GM12872 (cell line): ENCODE data around the gene SARM1.
A peak's percentile ranks its signal among the peaks of the same experiment; 100 is the strongest.

Experiments
- TF ChIP-seq, protein P1 (sequence below): IDR thresholded peaks from 3 replicates; pipeline ENCODE4 v1.5.1; 2011; ENCODE audit warnings: low read depth, mild to moderate bottlenecking, low read length, moderate library complexity; ENCODE audit not compliant: insufficient read depth

SARM1 gene

DNA sequence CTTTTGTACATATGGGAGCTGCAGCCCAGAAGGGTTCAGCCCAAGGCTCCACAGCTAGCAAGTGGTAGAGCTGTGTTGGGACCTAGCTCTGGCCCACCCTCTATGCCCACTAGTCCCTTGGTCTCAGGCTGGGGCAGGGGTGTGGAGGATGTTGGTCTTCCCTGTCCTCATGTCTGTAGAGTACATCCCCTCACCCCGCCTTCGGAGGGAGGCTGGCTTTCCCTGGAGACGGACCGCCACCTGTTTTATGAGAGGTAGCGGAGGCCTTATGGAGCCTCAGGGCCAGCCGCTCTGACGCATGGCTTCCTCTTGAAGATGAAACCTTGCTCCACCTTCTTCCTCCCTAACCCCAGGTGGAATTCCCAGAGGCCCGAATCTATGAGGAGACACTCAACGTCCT is 27.5 kb upstream of the SARM1 start:
- TF ChIP-seq, protein P1, sequence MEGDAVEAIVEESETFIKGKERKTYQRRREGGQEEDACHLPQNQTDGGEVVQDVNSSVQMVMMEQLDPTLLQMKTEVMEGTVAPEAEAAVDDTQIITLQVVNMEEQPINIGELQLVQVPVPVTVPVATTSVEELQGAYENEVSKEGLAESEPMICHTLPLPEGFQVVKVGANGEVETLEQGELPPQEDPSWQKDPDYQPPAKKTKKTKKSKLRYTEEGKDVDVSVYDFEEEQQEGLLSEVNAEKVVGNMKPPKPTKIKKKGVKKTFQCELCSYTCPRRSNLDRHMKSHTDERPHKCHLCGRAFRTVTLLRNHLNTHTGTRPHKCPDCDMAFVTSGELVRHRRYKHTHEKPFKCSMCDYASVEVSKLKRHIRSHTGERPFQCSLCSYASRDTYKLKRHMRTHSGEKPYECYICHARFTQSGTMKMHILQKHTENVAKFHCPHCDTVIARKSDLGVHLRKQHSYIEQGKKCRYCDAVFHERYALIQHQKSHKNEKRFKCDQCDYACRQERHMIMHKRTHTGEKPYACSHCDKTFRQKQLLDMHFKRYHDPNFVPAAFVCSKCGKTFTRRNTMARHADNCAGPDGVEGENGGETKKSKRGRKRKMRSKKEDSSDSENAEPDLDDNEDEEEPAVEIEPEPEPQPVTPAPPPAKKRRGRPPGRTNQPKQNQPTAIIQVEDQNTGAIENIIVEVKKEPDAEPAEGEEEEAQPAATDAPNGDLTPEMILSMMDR: no peak

DNA sequence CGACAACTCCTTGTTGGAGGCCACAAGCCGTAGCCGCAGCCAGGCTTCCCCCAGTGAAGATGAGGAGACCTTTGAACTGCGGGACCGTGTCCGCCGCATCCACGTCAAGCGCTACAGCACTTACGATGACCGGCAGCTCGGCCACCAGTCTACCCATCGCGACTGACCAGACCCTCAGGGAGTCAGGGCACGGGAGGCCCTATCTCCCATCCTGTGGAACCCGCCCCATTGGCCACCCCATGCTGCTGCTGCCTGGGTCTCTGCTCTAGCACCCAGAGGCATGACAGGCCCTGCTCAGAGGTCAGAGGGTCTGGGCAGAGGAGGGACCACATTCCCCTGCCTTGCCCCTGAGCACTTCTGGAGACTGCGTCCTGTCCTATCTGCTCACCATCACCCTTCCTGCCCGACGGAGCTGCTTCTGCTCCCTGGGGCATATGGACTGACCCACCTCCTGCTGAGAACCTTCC is 27.0 kb upstream of the SARM1 start:
- TF ChIP-seq, protein P1: no peak

DNA sequence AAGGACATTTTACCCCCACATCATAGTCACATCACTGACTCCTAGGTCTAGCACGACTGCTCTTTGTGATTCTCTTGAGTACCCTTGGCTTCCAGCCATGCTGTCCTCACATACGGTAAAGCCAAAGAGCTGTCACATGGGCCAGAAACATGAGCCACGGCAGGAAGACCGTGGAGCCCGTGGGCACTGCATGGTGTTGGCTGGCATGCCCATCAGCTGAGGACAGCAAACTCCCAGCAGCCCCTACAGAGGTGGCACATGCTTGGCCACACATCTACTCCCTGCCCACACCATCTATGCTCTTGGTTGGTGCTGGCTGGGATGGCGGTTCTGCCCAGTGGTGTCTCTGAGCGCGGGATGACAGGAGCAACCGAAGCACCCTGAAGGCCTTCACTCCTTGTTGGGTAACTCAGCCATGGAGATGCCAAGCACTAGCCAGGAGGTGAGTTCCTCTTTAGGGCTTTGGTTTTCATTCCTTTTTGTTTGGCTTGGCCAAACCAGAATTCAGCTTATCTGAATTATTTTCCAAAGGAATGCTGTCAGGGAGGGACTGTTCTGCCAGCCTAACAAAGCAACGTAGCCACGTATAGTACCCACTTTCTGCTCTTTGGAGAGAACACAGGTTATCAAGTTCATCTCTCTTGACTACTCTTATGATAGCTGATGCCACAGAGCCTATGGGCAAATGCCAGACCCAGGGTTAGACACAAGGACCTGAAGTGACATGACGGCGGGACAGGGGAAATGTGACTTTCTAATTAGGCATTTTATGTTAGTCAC is 25.9 kb upstream of the SARM1 start:
- TF ChIP-seq, protein P1: no peak

DNA sequence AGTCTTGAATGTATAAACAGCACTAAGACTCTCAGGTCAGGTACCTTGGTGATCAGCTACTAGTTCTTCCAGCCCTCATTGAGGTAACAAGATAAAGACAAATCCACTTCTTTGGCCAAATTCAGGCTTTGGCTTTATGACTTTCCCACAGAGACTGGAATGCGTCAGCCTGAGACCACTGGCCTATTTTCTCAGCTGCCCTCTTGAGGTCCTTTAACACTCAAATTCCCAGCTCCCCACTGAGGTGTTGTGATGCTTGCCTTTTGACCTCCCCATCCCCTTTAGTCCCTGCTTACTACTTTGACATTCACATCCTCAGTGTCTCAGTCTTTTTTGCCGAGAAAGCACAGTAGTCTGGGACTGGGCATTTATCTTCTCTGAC is 25.3 kb upstream of the SARM1 start:
- TF ChIP-seq, protein P1: no peak

DNA sequence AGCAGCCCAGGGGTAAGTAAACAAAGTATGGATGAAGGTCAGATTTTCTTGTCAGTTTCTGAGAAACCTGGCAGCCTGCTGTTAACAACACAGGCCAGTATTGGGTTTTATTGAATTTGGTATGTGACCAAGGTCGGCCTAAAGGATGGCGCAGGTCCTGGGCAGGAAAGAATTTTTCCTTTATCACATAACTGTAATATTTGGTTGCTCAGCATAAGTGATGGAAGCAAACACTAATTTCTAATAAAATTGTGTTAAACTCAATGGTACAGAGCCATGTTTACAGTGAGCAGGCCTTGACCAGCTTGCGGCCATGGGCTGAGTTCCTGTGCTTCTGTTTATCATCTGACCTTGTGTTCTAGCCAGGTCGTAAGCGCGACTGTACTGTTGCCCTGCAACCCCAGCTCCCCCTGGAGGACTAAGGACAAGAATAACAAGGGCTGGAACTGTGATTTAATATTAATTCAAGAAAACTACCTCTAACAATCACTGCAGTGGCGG is 24.7 kb upstream of the SARM1 start:
- TF ChIP-seq, protein P1: 0 out of 3 replicates have a peak, but pooled peaks have one; percentile 24

DNA sequence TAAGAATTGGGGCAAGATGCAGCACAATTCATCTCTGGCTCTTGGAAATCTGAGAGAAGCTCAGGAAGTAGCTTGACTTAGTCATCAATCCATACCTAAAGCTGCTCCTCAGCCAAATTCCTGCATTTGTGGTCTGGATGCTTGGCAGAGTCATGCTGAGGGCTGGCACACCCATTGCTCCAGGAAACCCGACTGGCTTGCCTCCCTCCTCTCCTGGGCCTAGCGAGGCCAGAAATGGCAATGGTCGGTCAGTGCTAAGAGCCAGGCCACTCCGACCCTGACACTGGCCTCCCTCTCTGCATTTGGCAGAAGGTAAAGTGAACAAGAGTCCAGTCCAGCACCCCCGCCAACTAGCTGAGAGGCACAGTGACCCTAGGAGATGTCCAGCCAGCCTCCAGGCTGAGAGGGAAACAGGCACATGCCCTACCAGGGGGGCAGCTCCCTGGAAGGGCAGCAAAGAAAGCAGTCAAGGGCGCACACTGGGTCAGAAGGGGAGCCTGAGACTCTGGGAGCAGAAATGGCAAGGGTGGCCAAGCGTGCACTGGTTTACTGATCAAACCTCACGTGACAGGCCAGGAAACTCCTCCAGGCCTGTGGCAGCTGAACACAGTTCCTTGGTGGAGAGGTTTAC is 24.1 kb upstream of the SARM1 start:
- TF ChIP-seq, protein P1: no peak

DNA sequence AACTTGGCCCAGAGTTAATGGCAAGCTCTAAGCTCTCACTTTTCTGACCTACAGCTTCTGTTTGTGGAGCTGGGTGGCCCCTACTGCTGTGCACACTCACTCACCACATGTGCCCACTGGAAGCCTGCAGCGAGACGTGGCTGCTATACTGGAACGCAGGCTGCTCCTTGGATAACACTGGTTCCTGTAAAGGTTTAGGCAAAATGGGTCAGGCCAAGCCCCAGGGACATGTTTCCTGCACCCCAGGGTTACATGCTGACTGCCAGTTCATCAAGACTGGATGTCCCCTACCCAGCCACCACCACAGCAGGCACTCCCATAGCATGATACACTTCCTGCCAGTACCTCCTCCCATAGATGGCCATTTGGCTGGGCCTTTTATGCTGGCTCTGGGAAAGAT is 22.5 kb upstream of the SARM1 start:
- TF ChIP-seq, protein P1: no peak
